Spleen (tissue), 7 donors: ENCODE results near the gene MRPL21.

Source experiments
- CTCF ChIP-seq, 11 experiments: fragments of 200-600 bp in 7 of 11; fragments of 450-650 bp in 4 of 11; sonication (generic) in 4 of 11; IDR thresholded peaks in 8 of 11; conservative IDR thresholded peaks in 3 of 11; 1 replicate in 7 of 11; 2 replicates in 4 of 11; pipeline versions ENCODE4 v1.4.0 to v1.8.0; 2016 to 2021; ENCODE audit warnings: antibody characterized with exemption in 11 of 11, inconsistent platforms in 4 of 11, mild to moderate bottlenecking in 1 of 11
- POLR2AphosphoS5 ChIP-seq, 3 donors: sonication (generic); formaldehyde crosslinking; IDR thresholded peaks; one replicate each; pipeline ENCODE4 v1.5.1; 2017; ENCODE audit warnings: antibody characterized with exemption in 3 of 3
- donor health status: DM: no; HTN: no; CAD: no; lungs with moderate emphysema.
- donor health status: DM: no; HTN: no; CAD: no.
- donor health status: DM: no; HTN: no; CAD: no.

GRCh38 chr11:68865241-68865640, 38.4 kb downstream of the MRPL21 start:
- TF ChIP-seq POLR2AphosphoS5 (IDR thresholded peaks at IDR 0.05) = no peak
- no peak for TF ChIP-seq CTCF (IDR thresholded peaks at IDR 0.05 in 8 of 11, conservative IDR thresholded peaks at IDR 0.05 in 3 of 11)
